ENCODE data around the gene REC114. TPM values are rescaled to one million over a fixed set of nuclear protein-coding genes. Genes with fewer than 3 reads are reported as not detected.

The REC114 gene
- not detected in 2 replicates for total RNA-seq

GRCh38 chr15:73442968-73443367, at the start of gene REC114:
REC114 (plus strand) TSS chr15:73443164; CDS start chr15:73443186, 22 bp downstream.

Other genes starting within 250 kb of the REC114 start
- not detected in 2 replicates for gene HCN4, start 74.2 kb upstream of the REC114 start, total RNA-seq
- 76.4 and 82.1 TPM in 2 replicates for gene NPTN, start 190.2 kb downstream of the REC114 start, total RNA-seq
- gene CD276, start 241.2 kb downstream of the REC114 start, total RNA-seq, result 84.5 and 88.8 TPM in 2 replicates

All from cardiac ventricle fibroblast (primary cell).